ENCODE results near the gene KASH5.

DNA sequence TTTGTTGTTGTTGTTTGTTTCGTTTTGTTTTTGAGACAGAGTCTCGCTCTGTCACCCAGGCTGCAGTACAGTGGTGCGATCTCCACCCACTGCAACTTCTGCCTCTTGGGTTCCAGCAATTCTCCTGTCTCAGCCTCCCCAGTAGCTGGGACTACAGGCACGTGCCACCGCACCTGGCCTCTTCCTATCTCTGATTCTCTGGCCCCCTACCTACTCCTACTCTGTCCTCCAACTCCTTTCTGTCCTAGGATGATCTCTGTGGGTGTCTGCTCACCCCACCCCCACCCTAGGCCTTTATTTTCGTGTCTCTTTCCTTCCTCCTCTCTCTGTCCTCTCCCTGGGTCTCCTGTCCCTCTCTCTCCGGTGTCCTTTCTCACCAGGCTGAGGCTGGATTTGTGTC lies 62.4 kb downstream of the KASH5 start:
- TF ChIP-seq, protein P1, sequence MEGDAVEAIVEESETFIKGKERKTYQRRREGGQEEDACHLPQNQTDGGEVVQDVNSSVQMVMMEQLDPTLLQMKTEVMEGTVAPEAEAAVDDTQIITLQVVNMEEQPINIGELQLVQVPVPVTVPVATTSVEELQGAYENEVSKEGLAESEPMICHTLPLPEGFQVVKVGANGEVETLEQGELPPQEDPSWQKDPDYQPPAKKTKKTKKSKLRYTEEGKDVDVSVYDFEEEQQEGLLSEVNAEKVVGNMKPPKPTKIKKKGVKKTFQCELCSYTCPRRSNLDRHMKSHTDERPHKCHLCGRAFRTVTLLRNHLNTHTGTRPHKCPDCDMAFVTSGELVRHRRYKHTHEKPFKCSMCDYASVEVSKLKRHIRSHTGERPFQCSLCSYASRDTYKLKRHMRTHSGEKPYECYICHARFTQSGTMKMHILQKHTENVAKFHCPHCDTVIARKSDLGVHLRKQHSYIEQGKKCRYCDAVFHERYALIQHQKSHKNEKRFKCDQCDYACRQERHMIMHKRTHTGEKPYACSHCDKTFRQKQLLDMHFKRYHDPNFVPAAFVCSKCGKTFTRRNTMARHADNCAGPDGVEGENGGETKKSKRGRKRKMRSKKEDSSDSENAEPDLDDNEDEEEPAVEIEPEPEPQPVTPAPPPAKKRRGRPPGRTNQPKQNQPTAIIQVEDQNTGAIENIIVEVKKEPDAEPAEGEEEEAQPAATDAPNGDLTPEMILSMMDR (IDR thresholded peaks at IDR 0.05; ENCODE audit: insufficient read depth, low read length) = no peak
- TF ChIP-seq GABPA (IDR thresholded peaks at IDR 0.05; ENCODE audit: low read depth) = no peak
